Sigmoid colon (tissue), 7 donors: ENCODE measurements around the gene FAM184B. TPM values are rescaled to one million over a fixed set of nuclear protein-coding genes. Genes with fewer than 3 reads are reported as not detected.

Source experiments
- DNase-seq: peaks from one replicate; pipeline ENCODE4 v3.0.0-alpha.2; 2019
- H3K27ac ChIP-seq, 4 donors: fragments of 200-600 bp; sonication (generic); one replicate each; pipeline ENCODE4 v1.5.1; 2016 to 2019; ENCODE audit warnings: mild to moderate bottlenecking in 1 of 4
- H3K27me3 ChIP-seq, 3 donors: fragments of 200-600 bp; sonication (generic); one replicate each; pipeline ENCODE4 v1.5.1; 2019; ENCODE audit warnings: mild to moderate bottlenecking in 1 of 3
- H3K36me3 ChIP-seq, 4 donors: fragments of 200-600 bp; sonication (generic); one replicate each; pipeline ENCODE4 v1.5.1; 2016 to 2019
- H3K4me1 ChIP-seq, 4 donors: fragments of 200-600 bp; sonication (generic); one replicate each; pipeline ENCODE4 v1.5.1; 2017 to 2019
- H3K4me3 ChIP-seq, 4 donors: fragments of 200-600 bp; sonication (generic); one replicate each; pipeline ENCODE4 v1.5.1; 2017 to 2019; ENCODE audit warnings: mild to moderate bottlenecking in 2 of 4, moderate library complexity in 1 of 4
- H3K9me3 ChIP-seq, 4 donors: fragments of 200-600 bp in 3 of 4; sonication (generic) in 3 of 4; one replicate each; pipeline versions ENCODE4 v1.5.1 to v1.6.1; 2013 to 2019
- CTCF ChIP-seq, 4 experiments: fragments of 450-650 bp in 3 of 4; fragments of 200-600 bp in 1 of 4; IDR thresholded peaks; one replicate each; pipeline ENCODE4 v1.5.1; 2016 to 2019; ENCODE audit warnings: antibody characterized with exemption in 4 of 4, mild to moderate bottlenecking in 3 of 4, moderate library complexity in 2 of 4
- EP300 ChIP-seq, 4 donors: sonication (generic); formaldehyde crosslinking; IDR thresholded peaks; one replicate each; pipeline ENCODE4 v1.6.1; 2017; ENCODE audit warnings: antibody characterized with exemption in 4 of 4
- POLR2A ChIP-seq, 2 donors: fragments of 450-650 bp; IDR thresholded peaks; one replicate each; pipeline ENCODE4 v1.6.1; 2016; ENCODE audit warnings: antibody characterized with exemption in 2 of 2, mild to moderate bottlenecking in 2 of 2, moderate library complexity in 2 of 2
- POLR2AphosphoS5 ChIP-seq, 4 donors: sonication (generic); formaldehyde crosslinking; IDR thresholded peaks; one replicate each; pipeline ENCODE4 v1.6.1; 2017; ENCODE audit warnings: antibody characterized with exemption in 4 of 4
- WGBS, 2 donors: extraction: QIAGEN DNeasy Blood & Tissue Kit; methylation state at CpG; one replicate each; pipeline ENCODE4 v1.1.7; 2013; 5-methylcytosine and 5-hydroxymethylcytosine counted together
- intact Hi-C: fragments of 100-400 bp; cut with DNase I; formaldehyde crosslinking; loops from one replicate; pipeline ENCODE4 v1.15.1; 2023
- polyA plus RNA-seq, 3 donors: library from polyadenylated mRNA; stranded (reverse); fragments of 200-250 nt; gene quantifications; one replicate each; pipeline ENCODE4 v1.2.3, GENCODE V29; 2013
- total RNA-seq, 4 donors: library from RNA; depleted of rRNA; stranded (reverse); fragments of >200 nt; gene quantifications; one replicate each; pipeline ENCODE4 v1.1.0, GENCODE V29; 2016
- donor health status: healthy with polysubstance abuse.
- donor health status: Bipolar disorder and iron deficiency.
- donor health status: healthy.

Gene FAM184B
- total and polyA plus RNA-seq, 7 donors: under 0.01 to 0.23 (median 0.23) TPM; not detected in 4

- Histone ChIP-seq H3K9me3 (no peaks in the 10 kb centered on the region), H3K4me3 (no peak overlapping the region), H3K27ac (no peak overlapping the region), H3K27me3 (no peaks in the 10 kb centered on the region), H3K36me3 (no peaks in the 10 kb centered on the region), H3K4me1 (no peaks in the 10 kb centered on the region)
- intact Hi-C loops: no loop called here
- WGBS, 2 donors: 49 to 95% methylated on average over 2 of the region's 2 CpGs
- no peak for TF ChIP-seq POLR2AphosphoS5 (IDR thresholded peaks at IDR 0.05)
- TF ChIP-seq CTCF (IDR thresholded peaks at IDR 0.05): no peak
- TF ChIP-seq EP300 (IDR thresholded peaks at IDR 0.05): no peak
- no peak for TF ChIP-seq POLR2A (IDR thresholded peaks at IDR 0.05)
- DNase-seq: no peak
Measured at GRCh38 chr4:17699380-17699779, 82.0 kb downstream of the FAM184B start.

GRCh38 chr4:17698116-17698515, 83.3 kb downstream of the FAM184B start:
- H3K4me1 ChIP-seq: no peaks in the 10 kb centered on the region
- H3K36me3 ChIP-seq: no peaks in the 10 kb centered on the region
- H3K27ac ChIP-seq: no peak overlapping the region
- no peaks in the 10 kb centered on the region for H3K9me3 ChIP-seq
- WGBS, 2 donors: 16 to 49% methylated on average over 4 of the region's 4 CpGs
- no peaks in the 10 kb centered on the region for H3K27me3 ChIP-seq
- no peak for TF ChIP-seq EP300 (IDR thresholded peaks at IDR 0.05)
- no peak for TF ChIP-seq POLR2A (IDR thresholded peaks at IDR 0.05)
- TF ChIP-seq POLR2AphosphoS5 (IDR thresholded peaks at IDR 0.05): no peak
- TF ChIP-seq CTCF (IDR thresholded peaks at IDR 0.05): no peak
- intact Hi-C loops: no loop called here
- no peak for DNase-seq
- H3K4me3 ChIP-seq: no peak overlapping the region

GRCh38 chr4:17695341-17695740, 86.1 kb downstream of the FAM184B start:
- WGBS, 2 donors: 94% methylated on average over 3 of the region's 3 CpGs
- no peaks in the 10 kb centered on the region for H3K27me3 ChIP-seq
- H3K4me3 ChIP-seq: no peak overlapping the region
- H3K9me3 ChIP-seq: no peaks in the 10 kb centered on the region
- H3K36me3 ChIP-seq: no peaks in the 10 kb centered on the region
- no peak for DNase-seq
- intact Hi-C loops: no loop called here
- H3K4me1 ChIP-seq: no peaks in the 10 kb centered on the region
- TF ChIP-seq EP300 (IDR thresholded peaks at IDR 0.05) (no peak), CTCF (IDR thresholded peaks at IDR 0.05) (no peak), POLR2A (IDR thresholded peaks at IDR 0.05) (no peak), POLR2AphosphoS5 (IDR thresholded peaks at IDR 0.05) (no peak)
- H3K27ac ChIP-seq: no peak overlapping the region

- Histone ChIP-seq H3K9me3 (no peaks in the 10 kb centered on the region), H3K27ac (no peak overlapping the region), H3K27me3 (no peaks in the 10 kb centered on the region), H3K4me1 (no peaks in the 10 kb centered on the region), H3K4me3 (no peak overlapping the region), H3K36me3 (no peaks in the 10 kb centered on the region)
- intact Hi-C loops: no loop called here
- DNase-seq: no peak
- TF ChIP-seq POLR2A (IDR thresholded peaks at IDR 0.05) (no peak), POLR2AphosphoS5 (IDR thresholded peaks at IDR 0.05) (no peak), CTCF (IDR thresholded peaks at IDR 0.05) (no peak), EP300 (IDR thresholded peaks at IDR 0.05) (no peak)
- 0 to 89% methylated on average over 1 of the region's 1 CpG for WGBS, 2 donors
Measured at GRCh38 chr4:17694552-17694951, 86.9 kb downstream of the FAM184B start.

- no peaks in the 10 kb centered on the region for H3K4me1 ChIP-seq
- no peaks in the 10 kb centered on the region for H3K27me3 ChIP-seq
- no peak overlapping the region for H3K4me3 ChIP-seq
- H3K27ac ChIP-seq: no peak overlapping the region
- 92 to 96% methylated on average over 1 of the region's 1 CpG for WGBS, 2 donors
- H3K9me3 ChIP-seq: no peaks in the 10 kb centered on the region
- no peaks in the 10 kb centered on the region for H3K36me3 ChIP-seq
- intact Hi-C loops: no loop called here
- TF ChIP-seq POLR2AphosphoS5 (IDR thresholded peaks at IDR 0.05) (no peak), EP300 (IDR thresholded peaks at IDR 0.05) (no peak), CTCF (IDR thresholded peaks at IDR 0.05) (no peak), POLR2A (IDR thresholded peaks at IDR 0.05) (no peak)
- DNase-seq: no peak
Measured at GRCh38 chr4:17690898-17691297, 90.5 kb downstream of the FAM184B start.
